ENCODE results near the gene GBP2.

DNA sequence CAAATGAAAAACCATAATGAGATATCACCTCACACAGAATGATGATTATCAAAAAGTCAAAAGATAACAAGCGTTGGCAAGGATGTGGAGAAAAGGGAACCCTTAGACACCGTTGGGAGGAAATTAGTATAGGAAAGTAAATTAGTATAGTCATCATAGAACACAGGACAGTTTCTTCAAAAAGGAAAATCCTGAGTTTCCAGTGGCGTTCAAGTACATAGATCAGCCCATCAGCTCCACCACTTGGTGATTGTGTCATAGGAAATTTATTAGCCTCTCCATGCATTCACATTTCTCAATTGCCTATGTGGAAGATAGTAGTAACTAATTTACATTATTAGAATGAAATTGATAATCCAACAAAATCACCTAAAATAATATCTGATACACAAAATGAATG, 20.8 kb upstream of the GBP2 start:
- TF ChIP-seq ZBTB8A (tag by site-specific recombination; IDR thresholded peaks at IDR 0.05) (no peak), ZNF555 (tag by site-specific recombination; conservative IDR thresholded peaks at IDR 0.05) (no peak), KLF16 (tag by site-specific recombination; IDR thresholded peaks at IDR 0.05) (no peak), TCF7L2 (IDR thresholded peaks at IDR 0.05; ENCODE audit: borderline replicate concordance, low read depth, low read length) (no peak), ZNF37A (tag by site-specific recombination; IDR thresholded peaks at IDR 0.05) (no peak), ZSCAN23 (tag by site-specific recombination; IDR thresholded peaks at IDR 0.05) (no peak), ZNF366 (tag by site-specific recombination; conservative IDR thresholded peaks at IDR 0.05) (no peak), ZBTB21 (tag by site-specific recombination; IDR thresholded peaks at IDR 0.05) (no peak)
- TF ChIP-seq, protein P1, sequence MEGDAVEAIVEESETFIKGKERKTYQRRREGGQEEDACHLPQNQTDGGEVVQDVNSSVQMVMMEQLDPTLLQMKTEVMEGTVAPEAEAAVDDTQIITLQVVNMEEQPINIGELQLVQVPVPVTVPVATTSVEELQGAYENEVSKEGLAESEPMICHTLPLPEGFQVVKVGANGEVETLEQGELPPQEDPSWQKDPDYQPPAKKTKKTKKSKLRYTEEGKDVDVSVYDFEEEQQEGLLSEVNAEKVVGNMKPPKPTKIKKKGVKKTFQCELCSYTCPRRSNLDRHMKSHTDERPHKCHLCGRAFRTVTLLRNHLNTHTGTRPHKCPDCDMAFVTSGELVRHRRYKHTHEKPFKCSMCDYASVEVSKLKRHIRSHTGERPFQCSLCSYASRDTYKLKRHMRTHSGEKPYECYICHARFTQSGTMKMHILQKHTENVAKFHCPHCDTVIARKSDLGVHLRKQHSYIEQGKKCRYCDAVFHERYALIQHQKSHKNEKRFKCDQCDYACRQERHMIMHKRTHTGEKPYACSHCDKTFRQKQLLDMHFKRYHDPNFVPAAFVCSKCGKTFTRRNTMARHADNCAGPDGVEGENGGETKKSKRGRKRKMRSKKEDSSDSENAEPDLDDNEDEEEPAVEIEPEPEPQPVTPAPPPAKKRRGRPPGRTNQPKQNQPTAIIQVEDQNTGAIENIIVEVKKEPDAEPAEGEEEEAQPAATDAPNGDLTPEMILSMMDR (tag by site-specific recombination; IDR thresholded peaks at IDR 0.05), result no peak
- TF ChIP-seq, protein P2, sequence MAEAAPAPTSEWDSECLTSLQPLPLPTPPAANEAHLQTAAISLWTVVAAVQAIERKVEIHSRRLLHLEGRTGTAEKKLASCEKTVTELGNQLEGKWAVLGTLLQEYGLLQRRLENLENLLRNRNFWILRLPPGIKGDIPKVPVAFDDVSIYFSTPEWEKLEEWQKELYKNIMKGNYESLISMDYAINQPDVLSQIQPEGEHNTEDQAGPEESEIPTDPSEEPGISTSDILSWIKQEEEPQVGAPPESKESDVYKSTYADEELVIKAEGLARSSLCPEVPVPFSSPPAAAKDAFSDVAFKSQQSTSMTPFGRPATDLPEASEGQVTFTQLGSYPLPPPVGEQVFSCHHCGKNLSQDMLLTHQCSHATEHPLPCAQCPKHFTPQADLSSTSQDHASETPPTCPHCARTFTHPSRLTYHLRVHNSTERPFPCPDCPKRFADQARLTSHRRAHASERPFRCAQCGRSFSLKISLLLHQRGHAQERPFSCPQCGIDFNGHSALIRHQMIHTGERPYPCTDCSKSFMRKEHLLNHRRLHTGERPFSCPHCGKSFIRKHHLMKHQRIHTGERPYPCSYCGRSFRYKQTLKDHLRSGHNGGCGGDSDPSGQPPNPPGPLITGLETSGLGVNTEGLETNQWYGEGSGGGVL (tag by site-specific recombination; IDR thresholded peaks at IDR 0.05), result no peak
- TF ChIP-seq, protein P3, sequence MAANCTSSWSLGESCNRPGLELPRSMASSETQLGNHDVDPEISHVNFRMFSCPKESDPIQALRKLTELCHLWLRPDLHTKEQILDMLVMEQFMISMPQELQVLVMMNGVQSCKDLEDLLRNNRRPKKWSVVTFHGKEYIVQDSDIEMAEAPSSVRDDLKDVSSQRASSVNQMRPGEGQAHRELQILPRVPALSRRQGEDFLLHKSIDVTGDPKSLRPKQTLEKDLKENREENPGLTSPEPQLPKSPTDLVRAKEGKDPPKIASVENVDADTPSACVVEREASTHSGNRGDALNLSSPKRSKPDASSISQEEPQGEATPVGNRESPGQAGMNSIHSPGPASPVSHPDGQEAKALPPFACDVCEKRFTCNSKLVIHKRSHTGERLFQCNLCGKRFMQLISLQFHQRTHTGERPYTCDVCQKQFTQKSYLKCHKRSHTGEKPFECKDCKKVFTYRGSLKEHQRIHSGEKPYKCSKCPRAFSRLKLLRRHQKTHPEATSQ (tag by site-specific recombination; IDR thresholded peaks at IDR 0.05), result no peak
- TF ChIP-seq, protein P4, sequence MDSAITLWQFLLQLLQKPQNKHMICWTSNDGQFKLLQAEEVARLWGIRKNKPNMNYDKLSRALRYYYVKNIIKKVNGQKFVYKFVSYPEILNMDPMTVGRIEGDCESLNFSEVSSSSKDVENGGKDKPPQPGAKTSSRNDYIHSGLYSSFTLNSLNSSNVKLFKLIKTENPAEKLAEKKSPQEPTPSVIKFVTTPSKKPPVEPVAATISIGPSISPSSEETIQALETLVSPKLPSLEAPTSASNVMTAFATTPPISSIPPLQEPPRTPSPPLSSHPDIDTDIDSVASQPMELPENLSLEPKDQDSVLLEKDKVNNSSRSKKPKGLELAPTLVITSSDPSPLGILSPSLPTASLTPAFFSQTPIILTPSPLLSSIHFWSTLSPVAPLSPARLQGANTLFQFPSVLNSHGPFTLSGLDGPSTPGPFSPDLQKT (IDR thresholded peaks at IDR 0.05; ENCODE audit: borderline replicate concordance, low read depth, low read length), result no peak
- TF ChIP-seq, protein P5, sequence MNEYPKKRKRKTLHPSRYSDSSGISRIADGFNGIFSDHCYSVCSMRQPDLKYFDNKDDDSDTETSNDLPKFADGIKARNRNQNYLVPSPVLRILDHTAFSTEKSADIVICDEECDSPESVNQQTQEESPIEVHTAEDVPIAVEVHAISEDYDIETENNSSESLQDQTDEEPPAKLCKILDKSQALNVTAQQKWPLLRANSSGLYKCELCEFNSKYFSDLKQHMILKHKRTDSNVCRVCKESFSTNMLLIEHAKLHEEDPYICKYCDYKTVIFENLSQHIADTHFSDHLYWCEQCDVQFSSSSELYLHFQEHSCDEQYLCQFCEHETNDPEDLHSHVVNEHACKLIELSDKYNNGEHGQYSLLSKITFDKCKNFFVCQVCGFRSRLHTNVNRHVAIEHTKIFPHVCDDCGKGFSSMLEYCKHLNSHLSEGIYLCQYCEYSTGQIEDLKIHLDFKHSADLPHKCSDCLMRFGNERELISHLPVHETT (tag by site-specific recombination; IDR thresholded peaks at IDR 0.05), result no peak
